PC-3 (cell line): ENCODE results near the gene PLEKHB2.

Experiments
- EZH2 ChIP-seq: fragments of 300-600 bp; sonication (generic); IDR thresholded peaks from one replicate; pipeline ENCODE4 v1.6.1; 2017; ENCODE audit warnings: antibody characterized with exemption, mild to moderate bottlenecking, low read length; ENCODE audit not compliant: unreplicated experiment
- TF ChIP-seq, protein P1 (sequence below): fragments of 300-600 bp; sonication (generic); conservative IDR thresholded peaks from 2 replicates; pipeline ENCODE4 v1.5.1; 2017; ENCODE audit warnings: antibody characterized with exemption, low read depth, mild to moderate bottlenecking, low read length

DNA sequence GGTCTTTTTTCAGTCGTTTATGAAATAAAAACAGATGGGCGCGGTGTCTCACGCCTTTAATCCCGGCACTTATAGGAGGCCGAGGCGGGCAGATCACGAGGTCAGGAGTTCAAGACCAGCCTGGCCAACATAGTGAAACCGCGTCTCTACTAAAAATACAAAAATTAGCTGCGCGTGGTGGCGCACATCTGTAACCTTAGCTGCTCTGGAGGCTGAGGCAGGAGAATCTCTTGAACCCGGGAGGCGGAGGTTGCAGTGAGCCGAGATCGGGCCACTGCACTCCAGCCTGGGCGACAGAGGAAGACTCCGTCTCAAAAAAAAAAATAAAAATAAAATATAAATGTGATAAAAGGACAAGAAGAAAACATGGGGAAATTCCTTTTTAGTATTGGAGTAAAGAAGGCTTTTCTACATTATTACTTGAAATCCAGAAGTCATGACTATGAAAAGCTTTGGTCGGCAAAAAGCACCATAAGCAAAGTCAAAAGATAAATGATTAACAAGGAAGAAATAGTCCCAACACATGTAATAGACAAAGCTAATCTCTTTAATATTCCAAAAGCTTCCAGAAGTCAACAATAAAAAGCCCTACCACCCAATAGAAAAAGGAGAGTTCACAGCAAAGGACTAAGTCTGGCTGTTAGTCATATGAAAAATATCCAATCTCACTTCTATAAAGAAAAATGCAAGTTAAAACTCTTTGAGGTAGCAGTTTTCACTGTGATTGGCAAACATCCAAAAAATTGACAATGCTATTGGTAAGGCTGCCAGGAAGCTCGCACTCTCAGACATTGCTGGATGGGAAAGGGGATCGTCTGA lies 10.5 kb upstream of the PLEKHB2 start:
- no peak for TF ChIP-seq EZH2
- TF ChIP-seq, protein P1, sequence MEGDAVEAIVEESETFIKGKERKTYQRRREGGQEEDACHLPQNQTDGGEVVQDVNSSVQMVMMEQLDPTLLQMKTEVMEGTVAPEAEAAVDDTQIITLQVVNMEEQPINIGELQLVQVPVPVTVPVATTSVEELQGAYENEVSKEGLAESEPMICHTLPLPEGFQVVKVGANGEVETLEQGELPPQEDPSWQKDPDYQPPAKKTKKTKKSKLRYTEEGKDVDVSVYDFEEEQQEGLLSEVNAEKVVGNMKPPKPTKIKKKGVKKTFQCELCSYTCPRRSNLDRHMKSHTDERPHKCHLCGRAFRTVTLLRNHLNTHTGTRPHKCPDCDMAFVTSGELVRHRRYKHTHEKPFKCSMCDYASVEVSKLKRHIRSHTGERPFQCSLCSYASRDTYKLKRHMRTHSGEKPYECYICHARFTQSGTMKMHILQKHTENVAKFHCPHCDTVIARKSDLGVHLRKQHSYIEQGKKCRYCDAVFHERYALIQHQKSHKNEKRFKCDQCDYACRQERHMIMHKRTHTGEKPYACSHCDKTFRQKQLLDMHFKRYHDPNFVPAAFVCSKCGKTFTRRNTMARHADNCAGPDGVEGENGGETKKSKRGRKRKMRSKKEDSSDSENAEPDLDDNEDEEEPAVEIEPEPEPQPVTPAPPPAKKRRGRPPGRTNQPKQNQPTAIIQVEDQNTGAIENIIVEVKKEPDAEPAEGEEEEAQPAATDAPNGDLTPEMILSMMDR, result no peak
